D721Med (cell line): ENCODE data around the gene PBRM1.

ENCODE experiments used
- DNase-seq: peaks from one replicate; pipeline ENCODE4 v3.0.0; 2011; ENCODE audit warnings: low spot score; ENCODE audit not compliant: insufficient read length
- FAIRE-seq: peaks from 2 replicates; lab custom pipeline; 2011; peaks lifted over from hg19 to GRCh38; lab: Jason Lieb, UNC
- TF ChIP-seq, protein P1 (sequence below): IDR thresholded peaks from 2 replicates; pipeline ENCODE4 v1.5.1; 2012; ENCODE audit warnings: mild to moderate bottlenecking, control low read depth; ENCODE audit not compliant: insufficient read depth; ENCODE audit errors: missing control alignments

Gene PBRM1

DNA sequence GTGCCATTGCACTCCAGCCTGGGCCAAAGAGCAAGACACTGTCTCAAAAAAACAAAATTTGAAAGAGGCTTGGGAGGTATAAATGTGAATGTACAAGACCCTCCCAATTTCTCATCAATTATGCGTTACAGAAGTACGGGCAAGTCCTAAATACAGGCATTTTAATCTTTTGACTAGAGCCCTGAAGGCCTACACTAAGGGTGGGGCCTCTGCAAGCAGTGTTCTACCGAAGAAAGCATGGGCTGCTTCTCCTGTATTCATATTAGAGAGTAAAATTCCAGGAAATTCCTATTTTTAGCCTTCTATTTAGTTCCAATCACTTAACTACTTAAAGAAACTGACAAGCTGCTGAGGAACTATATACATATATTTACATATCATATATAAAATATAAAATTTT lies 25.7 kb downstream of the PBRM1 start:
- FAIRE-seq (no peak), DNase-seq (no peak)
- TF ChIP-seq, protein P1, sequence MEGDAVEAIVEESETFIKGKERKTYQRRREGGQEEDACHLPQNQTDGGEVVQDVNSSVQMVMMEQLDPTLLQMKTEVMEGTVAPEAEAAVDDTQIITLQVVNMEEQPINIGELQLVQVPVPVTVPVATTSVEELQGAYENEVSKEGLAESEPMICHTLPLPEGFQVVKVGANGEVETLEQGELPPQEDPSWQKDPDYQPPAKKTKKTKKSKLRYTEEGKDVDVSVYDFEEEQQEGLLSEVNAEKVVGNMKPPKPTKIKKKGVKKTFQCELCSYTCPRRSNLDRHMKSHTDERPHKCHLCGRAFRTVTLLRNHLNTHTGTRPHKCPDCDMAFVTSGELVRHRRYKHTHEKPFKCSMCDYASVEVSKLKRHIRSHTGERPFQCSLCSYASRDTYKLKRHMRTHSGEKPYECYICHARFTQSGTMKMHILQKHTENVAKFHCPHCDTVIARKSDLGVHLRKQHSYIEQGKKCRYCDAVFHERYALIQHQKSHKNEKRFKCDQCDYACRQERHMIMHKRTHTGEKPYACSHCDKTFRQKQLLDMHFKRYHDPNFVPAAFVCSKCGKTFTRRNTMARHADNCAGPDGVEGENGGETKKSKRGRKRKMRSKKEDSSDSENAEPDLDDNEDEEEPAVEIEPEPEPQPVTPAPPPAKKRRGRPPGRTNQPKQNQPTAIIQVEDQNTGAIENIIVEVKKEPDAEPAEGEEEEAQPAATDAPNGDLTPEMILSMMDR: no peak

GRCh38 chr3:52655895-52656294 lies 29.8 kb downstream of the PBRM1 start:
- DNase-seq (no peak), FAIRE-seq (no peak)
- TF ChIP-seq, protein P1: no peak

- DNase-seq: no peak
- TF ChIP-seq, protein P1: no peak
Observed at GRCh38 chr3:52651592-52651991, 34.1 kb downstream of the PBRM1 start.

GRCh38 chr3:52650439-52650838 lies 35.3 kb downstream of the PBRM1 start:
- DNase-seq (no peak), FAIRE-seq (peak; percentile 41)
- TF ChIP-seq, protein P1: no peak

More at GRCh38 chr3:52651592-52651991, 34.1 kb downstream of the PBRM1 start:
- FAIRE-seq: no peak

DNA sequence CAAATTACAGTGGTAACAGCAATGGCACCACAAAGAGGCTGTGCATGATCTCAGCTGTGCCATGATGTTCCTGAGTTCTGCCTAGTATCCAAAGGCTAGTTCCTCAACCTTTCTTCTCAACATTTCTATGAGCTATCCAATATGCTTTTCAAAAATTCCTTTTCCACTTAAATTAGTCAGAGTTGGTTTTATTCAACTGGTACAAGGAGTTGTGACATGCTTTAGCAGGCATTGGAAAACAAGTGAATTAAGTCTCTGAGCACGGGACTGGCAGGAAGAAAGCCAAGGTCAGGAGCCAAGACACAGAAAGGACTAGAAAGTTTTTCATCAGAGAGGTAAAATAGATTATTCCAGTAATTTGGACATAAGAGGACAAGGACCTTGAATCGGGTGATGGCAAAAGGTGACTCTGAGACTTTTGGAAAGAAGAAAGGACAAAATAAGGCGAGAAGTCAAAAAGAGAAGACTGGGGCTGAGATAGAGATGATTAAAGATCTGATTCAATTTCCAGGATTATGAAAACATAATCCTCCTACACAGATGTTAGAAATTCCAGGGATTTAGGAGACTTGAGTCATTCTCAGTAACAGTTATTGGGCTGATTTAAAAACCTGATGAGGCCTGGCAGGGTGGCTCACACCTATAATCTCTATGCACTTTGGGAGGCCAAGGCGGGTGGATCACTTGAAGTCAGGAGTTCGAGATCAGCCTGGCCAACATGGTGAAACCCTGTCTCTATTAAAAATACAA lies 36.1 kb downstream of the PBRM1 start:
- TF ChIP-seq, protein P1: no peak
- FAIRE-seq (peak; percentile 90), DNase-seq (peak; percentile 45)

GRCh38 chr3:52645549-52645948 lies 40.2 kb downstream of the PBRM1 start:
- DNase-seq (no peak), FAIRE-seq (peak; percentile 69)
- TF ChIP-seq, protein P1: no peak

GRCh38 chr3:52636673-52637072 lies 49.0 kb downstream of the PBRM1 start:
- DNase-seq (no peak), FAIRE-seq (peak; percentile 95)
- TF ChIP-seq, protein P1: no peak
